GM12874 (cell line): Measurements from ENCODE around the gene CFAP90.
A peak's percentile ranks its signal among the peaks of the same experiment; 100 is the strongest.

Experiments used
- CTCF ChIP-seq: IDR thresholded peaks from 2 replicates; pipeline ENCODE4 v1.5.1; 2011; ENCODE audit warnings: low read depth, mild to moderate bottlenecking, control low read depth, low read length, moderate library complexity; ENCODE audit not compliant: insufficient read depth

CFAP90 gene

GRCh38 chr5:7813007-7813406, 37.9 kb downstream of the CFAP90 start:
- TF ChIP-seq CTCF = no peak

GRCh38 chr5:7811715-7812114, 39.2 kb downstream of the CFAP90 start:
- no peak for TF ChIP-seq CTCF

GRCh38 chr5:7808998-7809397, 41.9 kb downstream of the CFAP90 start:
- no peak for TF ChIP-seq CTCF

DNA sequence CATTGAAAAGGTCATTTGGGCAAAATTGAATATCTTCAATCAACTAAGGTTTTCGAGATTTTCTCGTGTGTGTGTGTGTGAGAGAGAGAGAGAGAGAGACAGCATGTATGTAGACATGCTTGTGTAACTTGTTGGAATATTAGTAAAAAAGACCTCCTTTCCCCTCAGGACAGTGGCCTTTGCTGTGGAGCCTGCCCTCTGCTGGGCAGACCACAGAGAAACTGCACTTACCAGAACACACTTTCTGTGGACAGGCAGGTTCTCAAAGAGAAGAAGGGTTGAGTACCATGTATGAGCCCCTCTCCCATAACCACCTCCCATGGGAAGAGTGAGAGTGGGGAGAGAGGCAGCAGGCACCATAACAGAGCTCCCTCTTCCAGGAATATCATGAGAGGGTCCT, 45.6 kb downstream of the CFAP90 start:
- peak; percentile 30; the same call in 1 of the 2 replicates for TF ChIP-seq CTCF

- no peak for TF ChIP-seq CTCF
Measured at GRCh38 chr5:7803937-7804336, 47.0 kb downstream of the CFAP90 start.

DNA sequence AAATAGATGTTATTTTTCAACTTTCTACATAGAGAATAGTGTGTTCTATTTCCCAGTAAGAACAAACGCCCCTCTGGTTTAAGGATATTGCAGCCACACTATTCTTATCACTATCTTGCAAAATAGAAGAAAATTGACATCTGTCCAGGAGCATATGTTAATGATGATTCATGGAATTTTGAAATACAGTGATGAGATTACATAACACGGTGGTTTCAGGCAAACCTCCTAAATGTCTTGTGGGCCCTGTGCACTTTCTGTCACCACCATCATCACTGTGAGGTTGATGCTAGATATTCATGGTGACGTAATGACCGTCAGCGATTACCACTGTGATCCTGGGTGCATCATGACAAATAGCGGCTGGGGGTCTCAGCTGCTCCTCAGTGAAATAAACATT, 48.1 kb downstream of the CFAP90 start:
- TF ChIP-seq CTCF = no peak

- no peak for TF ChIP-seq CTCF
Measured at GRCh38 chr5:7801891-7802614, 48.9 kb downstream of the CFAP90 start.

GRCh38 chr5:7795306-7795705, 55.6 kb downstream of the CFAP90 start:
- TF ChIP-seq CTCF = no peak
